ENCODE measurements around the gene CNTNAP4. TPM values are rescaled to one million over a fixed set of nuclear protein-coding genes. Genes with fewer than 3 reads are reported as not detected.

The CNTNAP4 gene
- total RNA-seq, 1 donor from 2014 or later, result not detected

DNA sequence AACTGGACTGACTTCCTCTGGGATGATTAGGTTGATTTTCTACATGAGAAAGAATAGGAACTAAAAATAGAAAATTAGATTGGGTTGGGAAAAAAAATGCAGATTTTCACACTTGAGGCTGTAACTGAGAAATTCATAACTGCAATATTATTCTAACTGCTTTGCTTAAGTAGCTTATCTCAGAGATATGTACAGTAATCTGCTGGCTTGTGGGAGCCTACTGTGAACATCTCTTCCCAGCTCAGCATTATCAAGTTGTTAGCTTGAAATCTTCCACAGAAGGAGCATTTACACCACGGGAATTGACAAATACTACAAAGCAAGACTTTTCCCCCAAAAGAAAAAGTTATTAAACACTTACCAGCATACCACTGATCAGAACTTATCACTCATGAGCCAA is 58.9 kb downstream of the CNTNAP4 start:
- H3K36me3 ChIP-seq (ENCODE audit: control insufficient read depth, insufficient read depth, low read length), result no peaks in the 10 kb centered on the region
- H3K27me3 ChIP-seq (ENCODE audit: control insufficient read depth, insufficient read depth, low read length), result no peaks in the 10 kb centered on the region
- TF ChIP-seq, protein P1, sequence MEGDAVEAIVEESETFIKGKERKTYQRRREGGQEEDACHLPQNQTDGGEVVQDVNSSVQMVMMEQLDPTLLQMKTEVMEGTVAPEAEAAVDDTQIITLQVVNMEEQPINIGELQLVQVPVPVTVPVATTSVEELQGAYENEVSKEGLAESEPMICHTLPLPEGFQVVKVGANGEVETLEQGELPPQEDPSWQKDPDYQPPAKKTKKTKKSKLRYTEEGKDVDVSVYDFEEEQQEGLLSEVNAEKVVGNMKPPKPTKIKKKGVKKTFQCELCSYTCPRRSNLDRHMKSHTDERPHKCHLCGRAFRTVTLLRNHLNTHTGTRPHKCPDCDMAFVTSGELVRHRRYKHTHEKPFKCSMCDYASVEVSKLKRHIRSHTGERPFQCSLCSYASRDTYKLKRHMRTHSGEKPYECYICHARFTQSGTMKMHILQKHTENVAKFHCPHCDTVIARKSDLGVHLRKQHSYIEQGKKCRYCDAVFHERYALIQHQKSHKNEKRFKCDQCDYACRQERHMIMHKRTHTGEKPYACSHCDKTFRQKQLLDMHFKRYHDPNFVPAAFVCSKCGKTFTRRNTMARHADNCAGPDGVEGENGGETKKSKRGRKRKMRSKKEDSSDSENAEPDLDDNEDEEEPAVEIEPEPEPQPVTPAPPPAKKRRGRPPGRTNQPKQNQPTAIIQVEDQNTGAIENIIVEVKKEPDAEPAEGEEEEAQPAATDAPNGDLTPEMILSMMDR (IDR thresholded peaks at IDR 0.05; ENCODE audit: insufficient read depth, low read length, poor library complexity, severe bottlenecking), result no peak
- no peak for DNase-seq (ENCODE audit: low read depth)
- no peak overlapping the region for H3K4me3 ChIP-seq (ENCODE audit: low read depth, low read length)

DNA sequence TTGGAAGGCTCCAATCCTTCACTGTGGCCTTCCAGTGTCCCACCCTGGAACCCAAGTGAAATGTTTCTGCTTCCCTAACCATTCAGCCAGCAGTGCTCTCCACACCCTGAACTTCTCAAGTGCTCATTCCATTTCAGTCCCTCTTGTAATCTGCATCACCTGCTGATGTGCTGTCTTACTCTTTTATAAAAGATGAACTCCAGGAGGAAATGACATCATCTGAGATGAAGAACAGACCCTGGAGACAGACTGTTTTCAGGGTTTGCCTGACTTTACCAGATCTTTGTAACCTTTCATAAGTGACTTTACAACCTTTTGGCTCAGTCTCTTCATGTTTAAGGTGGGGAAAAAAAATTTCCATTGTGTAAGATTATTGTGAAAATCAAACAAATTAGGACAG is 61.3 kb downstream of the CNTNAP4 start:
- no peaks in the 10 kb centered on the region for H3K36me3 ChIP-seq (ENCODE audit: control insufficient read depth, insufficient read depth, low read length)
- no peaks in the 10 kb centered on the region for H3K27me3 ChIP-seq (ENCODE audit: control insufficient read depth, insufficient read depth, low read length)
- DNase-seq (ENCODE audit: low read depth), result no peak
- H3K4me3 ChIP-seq (ENCODE audit: low read depth, low read length), result no peak overlapping the region
- TF ChIP-seq, protein P1 (IDR thresholded peaks at IDR 0.05; ENCODE audit: insufficient read depth, low read length, poor library complexity, severe bottlenecking), result no peak

DNA sequence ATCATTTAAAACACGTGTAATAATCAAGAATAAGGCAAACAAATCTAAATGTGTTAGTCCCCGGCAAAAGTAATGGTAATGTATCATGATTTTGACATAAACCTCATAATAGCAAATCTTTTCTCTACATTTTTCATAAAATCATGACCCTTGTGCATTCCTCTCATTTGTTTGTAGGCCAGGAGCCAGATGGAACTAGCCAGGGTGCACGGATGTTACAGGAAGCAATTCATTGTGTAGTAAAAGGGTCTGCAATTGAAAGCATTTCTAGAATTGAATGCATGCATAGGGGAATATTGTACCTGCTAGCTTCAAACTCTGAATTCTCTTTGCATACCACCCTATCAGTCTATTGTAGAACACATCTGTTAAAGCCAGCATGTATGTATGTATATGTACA is 66.6 kb downstream of the CNTNAP4 start:
- Histone ChIP-seq H3K36me3 (ENCODE audit: control insufficient read depth, insufficient read depth, low read length) (no peaks in the 10 kb centered on the region), H3K27me3 (ENCODE audit: control insufficient read depth, insufficient read depth, low read length) (no peaks in the 10 kb centered on the region), H3K4me3 (ENCODE audit: low read depth, low read length) (no peak overlapping the region)
- DNase-seq (ENCODE audit: low read depth), result no peak
- TF ChIP-seq, protein P1 (IDR thresholded peaks at IDR 0.05; ENCODE audit: insufficient read depth, low read length, poor library complexity, severe bottlenecking), result no peak

DNA sequence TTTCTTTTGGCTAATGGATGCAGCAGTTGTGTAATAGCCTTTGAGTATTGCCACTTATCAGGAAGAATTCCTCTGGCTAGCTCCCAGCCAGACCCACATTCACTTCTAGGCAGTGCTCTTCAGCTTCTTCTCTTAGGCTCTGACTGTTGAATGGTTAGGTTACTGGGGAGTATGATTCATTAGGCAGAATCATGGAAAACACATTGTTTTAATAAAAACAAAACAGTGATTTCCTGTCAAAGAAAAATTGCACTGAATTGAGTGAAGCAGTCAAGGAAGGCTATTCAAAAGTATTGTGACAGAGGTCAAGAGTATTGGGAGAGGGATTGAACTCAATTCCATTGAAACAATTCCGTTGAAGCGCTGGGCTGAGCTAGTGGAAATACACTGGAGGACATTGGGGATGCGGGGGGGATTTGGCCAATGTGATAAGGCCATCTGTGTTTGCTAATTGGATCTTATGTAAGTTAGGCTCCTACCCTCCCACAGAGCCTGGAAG is 68.0 kb downstream of the CNTNAP4 start:
- TF ChIP-seq, protein P1 (IDR thresholded peaks at IDR 0.05; ENCODE audit: insufficient read depth, low read length, poor library complexity, severe bottlenecking), result no peak
- Histone ChIP-seq H3K27me3 (ENCODE audit: control insufficient read depth, insufficient read depth, low read length) (no peaks in the 10 kb centered on the region), H3K36me3 (ENCODE audit: control insufficient read depth, insufficient read depth, low read length) (no peaks in the 10 kb centered on the region), H3K4me3 (ENCODE audit: low read depth, low read length) (no peak overlapping the region)
- peak; percentile 0 for DNase-seq (ENCODE audit: low read depth)

DNA sequence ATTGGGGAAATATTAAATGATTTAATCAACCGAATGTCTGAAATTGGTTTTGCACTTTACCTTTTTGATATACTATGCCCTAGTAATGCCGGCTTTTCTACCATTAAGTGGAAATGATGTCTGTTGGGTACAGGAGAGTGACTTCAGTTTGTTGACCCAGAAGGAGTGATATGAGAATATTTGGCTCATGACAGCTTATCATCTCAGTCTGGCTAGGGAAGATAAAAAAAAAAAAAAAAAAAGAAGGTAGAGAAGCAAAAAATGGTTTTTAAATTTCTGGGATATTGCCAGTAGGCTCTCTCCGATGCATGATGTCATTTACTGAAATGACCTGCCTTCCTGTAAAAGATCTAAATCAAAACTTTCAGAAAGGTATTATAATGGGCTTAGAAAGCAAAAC is 69.0 kb downstream of the CNTNAP4 start:
- Histone ChIP-seq H3K4me3 (ENCODE audit: low read depth, low read length) (no peak overlapping the region), H3K27me3 (ENCODE audit: control insufficient read depth, insufficient read depth, low read length) (no peaks in the 10 kb centered on the region), H3K36me3 (ENCODE audit: control insufficient read depth, insufficient read depth, low read length) (no peaks in the 10 kb centered on the region)
- no peak for DNase-seq (ENCODE audit: low read depth)
- TF ChIP-seq, protein P1 (IDR thresholded peaks at IDR 0.05; ENCODE audit: insufficient read depth, low read length, poor library complexity, severe bottlenecking), result no peak

DNA sequence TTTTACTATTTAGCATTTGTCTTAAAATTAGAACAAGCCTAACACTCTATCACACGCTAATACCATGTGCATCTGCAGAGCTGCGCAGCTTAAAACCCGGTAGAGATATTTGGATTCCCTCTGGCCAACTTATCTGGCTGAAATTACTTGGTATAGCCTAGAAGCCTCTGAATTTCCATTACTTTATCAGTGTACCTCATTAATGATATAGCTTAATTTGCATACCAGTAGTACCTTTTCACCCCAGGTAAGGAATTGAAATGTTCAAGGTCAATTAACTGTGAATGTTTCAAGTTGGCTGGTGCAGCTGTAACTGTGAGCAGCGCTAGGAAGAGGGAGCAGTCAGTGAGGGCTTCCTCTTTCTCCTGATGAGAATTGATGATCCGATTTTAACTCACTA is 74.2 kb downstream of the CNTNAP4 start:
- no peak for DNase-seq (ENCODE audit: low read depth)
- H3K27me3 ChIP-seq (ENCODE audit: control insufficient read depth, insufficient read depth, low read length), result no peaks in the 10 kb centered on the region

More for the DNA sequence above, 74.2 kb downstream of the CNTNAP4 start:
- Histone ChIP-seq H3K4me3 (ENCODE audit: low read depth, low read length) (no peak overlapping the region), H3K36me3 (ENCODE audit: control insufficient read depth, insufficient read depth, low read length) (no peaks in the 10 kb centered on the region)
- TF ChIP-seq, protein P1 (IDR thresholded peaks at IDR 0.05; ENCODE audit: insufficient read depth, low read length, poor library complexity, severe bottlenecking), result no peak

All from kidney epithelial cell (primary cell).